CD4-positive, alpha-beta T cell (primary cell): ENCODE results near the gene TMA7. TPM values are rescaled to one million over a fixed set of nuclear protein-coding genes. Genes with fewer than 3 reads are reported as not detected.

Source experiments
- ATAC-seq: fragments of 200-7000 bp; cut with Tn5 transposase; one replicate; pipeline ENCODE4 v1.10.0; 2022; ENCODE audit warnings: mild to moderate bottlenecking; ENCODE audit not compliant: poor library complexity
- CTCF ChIA-PET: fragments of 350-600 bp; sonication (Branson Sonifier 250); formaldehyde crosslinking; loops from one replicate; lab custom pipeline; 2021; ENCODE audit warnings: antibody characterized with exemption, inconsistent platforms; lab: Charles Lee
- POLR2A ChIA-PET: fragments of 350-600 bp; sonication (Branson Sonifier 250); formaldehyde crosslinking; loops from one replicate; lab custom pipeline; 2021; ENCODE audit warnings: antibody characterized with exemption, inconsistent platforms; lab: Charles Lee
- DNase-seq, 14 experiments: peaks; one replicate each; pipeline ENCODE4 v3.0.0-alpha.2; 2013 to 2020; ENCODE audit warnings: mixed read lengths in 2 of 14
- H3K27ac ChIP-seq, 2 donors: one replicate each; pipeline versions ENCODE4 v1.5.1 to v1.7.0; 2013; ENCODE audit warnings: low read length in 2 of 2, low read depth in 1 of 2, mild to moderate bottlenecking in 1 of 2
- H3K27me3 ChIP-seq, 2 experiments: 1 replicate in 1 of 2; 2 replicates in 1 of 2; pipeline versions ENCODE4 v1.6.1 to v1.7.0; 2013; ENCODE audit warnings: low read length in 2 of 2, control low read depth in 1 of 2, mild to moderate bottlenecking in 1 of 2, moderate library complexity in 1 of 2; ENCODE audit not compliant: insufficient read depth in 2 of 2, control insufficient read depth in 1 of 2
- H3K36me3 ChIP-seq: one replicate; pipeline ENCODE4 v1.6.1; 2013; ENCODE audit warnings: low read length, control low read depth; ENCODE audit not compliant: insufficient read depth
- H3K4me1 ChIP-seq: one replicate; pipeline ENCODE4 v1.6.1; 2013; ENCODE audit warnings: low read length, control low read depth; ENCODE audit not compliant: insufficient read depth
- H3K4me3 ChIP-seq: one replicate; pipeline ENCODE4 v1.5.1; 2013; ENCODE audit warnings: mild to moderate bottlenecking, low read length, moderate library complexity
- H3K9me3 ChIP-seq, 2 experiments: 1 replicate in 1 of 2; 2 replicates in 1 of 2; pipeline versions ENCODE4 v1.6.1 to v1.7.0; 2013; ENCODE audit warnings: low read length in 2 of 2, mild to moderate bottlenecking in 2 of 2, control low read depth in 1 of 2, moderate library complexity in 1 of 2; ENCODE audit not compliant: control insufficient read depth in 1 of 2, insufficient read depth in 1 of 2
- H3K27ac Mint-ChIP-seq: one replicate; pipeline ENCODE4 v1.8.0; 2020; ENCODE audit warnings: mixed read lengths
- H3K27me3 Mint-ChIP-seq: one replicate; pipeline ENCODE4 v1.8.0; 2021; ENCODE audit warnings: mixed read lengths
- H3K36me3 Mint-ChIP-seq: one replicate; pipeline ENCODE4 v1.8.0; 2021; ENCODE audit warnings: low read depth, mixed read lengths
- H3K4me1 Mint-ChIP-seq: one replicate; pipeline ENCODE4 v1.8.0; 2021; ENCODE audit warnings: low read depth, mixed read lengths
- H3K4me3 Mint-ChIP-seq: one replicate; pipeline ENCODE4 v1.8.0; 2020; ENCODE audit warnings: mild to moderate bottlenecking, mixed read lengths
- H3K9me3 Mint-ChIP-seq: one replicate; pipeline ENCODE4 v1.8.0; 2020; ENCODE audit warnings: mixed read lengths
- intact Hi-C, 2 experiments: fragments of 100-400 bp; cut with DNase I in 1 of 2; cut with micrococcal nuclease in 1 of 2; formaldehyde crosslinking; loops; one replicate each; pipeline versions ENCODE4 v1.15.1 to v1.9.0; 2023 to 2025; cut with DNase I, micrococcal nuclease
- total RNA-seq, 174 experiments: library from RNA in 2 of 174; stranded (reverse) in 2 of 174; gene quantifications; one replicate each; pipeline ENCODE4 v1.2.3 and lab custom pipeline; 2021 to 2026
- TF ChIP-seq, protein P1 (sequence below): fragments of 200-600 bp; IDR thresholded peaks from one replicate; pipeline ENCODE4 v1.8.0; 2022; ENCODE audit warnings: antibody characterized with exemption, mild to moderate bottlenecking

Gene TMA7
- total RNA-seq, 2 experiments from 2014 or later: 289 to 297 TPM

DNA sequence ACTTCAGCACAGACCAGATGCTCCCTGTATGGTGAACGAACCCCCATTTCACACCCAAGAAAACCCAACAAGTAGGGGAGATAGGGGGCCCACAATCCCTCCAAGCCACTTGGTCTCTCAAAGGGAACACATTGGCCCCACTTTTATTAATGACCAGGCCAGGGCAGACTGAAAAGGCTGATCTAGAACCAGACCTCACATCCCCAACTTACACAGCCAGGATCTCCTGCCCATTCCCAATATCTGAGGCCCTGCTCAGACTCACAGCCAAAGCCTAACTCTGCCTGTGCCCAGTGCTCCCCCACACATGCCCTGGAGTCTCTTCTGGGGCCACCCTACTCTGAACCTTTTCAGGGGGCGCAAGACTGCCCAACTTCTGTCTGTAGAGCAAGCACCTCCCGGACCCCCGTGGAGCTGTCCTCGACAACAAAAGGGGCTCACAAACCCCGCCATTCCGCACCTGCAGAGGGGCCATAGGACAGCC is 11.9 kb upstream of the TMA7 start:
- H3K36me3 Mint-ChIP-seq: peaks cover 10% of the 10 kb centered on the region
- POLR2A ChIA-PET: interaction anchor here (3.1 kb wide), 1 partner anchor 12 kb away, joined by 19 read pairs; the partner anchor contains the start of genes CCDC51 and TMA7
- no peaks in the 10 kb centered on the region for H3K27me3 Mint-ChIP-seq
- Histone ChIP-seq H3K4me1 (peaks cover 17% of the 10 kb centered on the region), H3K36me3 (peaks cover 9% of the 10 kb centered on the region), H3K4me3 (no peak overlapping the region), H3K27ac (no peak overlapping the region), H3K27me3 (no peaks in the 10 kb centered on the region), H3K9me3 (no peaks in the 10 kb centered on the region)
- CTCF ChIA-PET: interaction anchor here (0.5 kb wide), 1 partner anchor 939 kb away, joined by 3 read pairs; no protein-coding TSS in a partner anchor
- TF ChIP-seq, protein P1, sequence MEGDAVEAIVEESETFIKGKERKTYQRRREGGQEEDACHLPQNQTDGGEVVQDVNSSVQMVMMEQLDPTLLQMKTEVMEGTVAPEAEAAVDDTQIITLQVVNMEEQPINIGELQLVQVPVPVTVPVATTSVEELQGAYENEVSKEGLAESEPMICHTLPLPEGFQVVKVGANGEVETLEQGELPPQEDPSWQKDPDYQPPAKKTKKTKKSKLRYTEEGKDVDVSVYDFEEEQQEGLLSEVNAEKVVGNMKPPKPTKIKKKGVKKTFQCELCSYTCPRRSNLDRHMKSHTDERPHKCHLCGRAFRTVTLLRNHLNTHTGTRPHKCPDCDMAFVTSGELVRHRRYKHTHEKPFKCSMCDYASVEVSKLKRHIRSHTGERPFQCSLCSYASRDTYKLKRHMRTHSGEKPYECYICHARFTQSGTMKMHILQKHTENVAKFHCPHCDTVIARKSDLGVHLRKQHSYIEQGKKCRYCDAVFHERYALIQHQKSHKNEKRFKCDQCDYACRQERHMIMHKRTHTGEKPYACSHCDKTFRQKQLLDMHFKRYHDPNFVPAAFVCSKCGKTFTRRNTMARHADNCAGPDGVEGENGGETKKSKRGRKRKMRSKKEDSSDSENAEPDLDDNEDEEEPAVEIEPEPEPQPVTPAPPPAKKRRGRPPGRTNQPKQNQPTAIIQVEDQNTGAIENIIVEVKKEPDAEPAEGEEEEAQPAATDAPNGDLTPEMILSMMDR: no peak
- no peaks in the 10 kb centered on the region for H3K9me3 Mint-ChIP-seq
- ATAC-seq (no peak), DNase-seq (no peak)
- intact Hi-C loops: no loop called here
- H3K27ac Mint-ChIP-seq: no peak overlapping the region
- H3K4me3 Mint-ChIP-seq: peak overlapping the region; percentile 79
- peaks cover 15% of the 10 kb centered on the region for H3K4me1 Mint-ChIP-seq

- peak overlapping the region; percentile 79 for H3K4me3 Mint-ChIP-seq
- CTCF ChIA-PET: interaction anchor here (0.5 kb wide), 1 partner anchor 938 kb away, joined by 3 read pairs; no protein-coding TSS in a partner anchor
- intact Hi-C loops: no loop called here
- peaks cover 15% of the 10 kb centered on the region for H3K36me3 ChIP-seq
- H3K9me3 Mint-ChIP-seq: no peaks in the 10 kb centered on the region
- H3K4me1 ChIP-seq: peaks cover 17% of the 10 kb centered on the region
- DNase-seq: peak in 1 of 14 experiments; percentile 12
- peak overlapping the region; percentile 41 for H3K4me3 ChIP-seq
- ATAC-seq: no peak
- H3K27me3 Mint-ChIP-seq: no peaks in the 10 kb centered on the region
- TF ChIP-seq, protein P1: no peak
- no peaks in the 10 kb centered on the region for H3K27me3 ChIP-seq
- H3K9me3 ChIP-seq: no peaks in the 10 kb centered on the region
- H3K27ac Mint-ChIP-seq: no peak overlapping the region
- POLR2A ChIA-PET: interaction anchor here (3.1 kb wide), 1 partner anchor 11 kb away, joined by 19 read pairs; the partner anchor contains the start of genes CCDC51 and TMA7
- H3K27ac ChIP-seq: no peak overlapping the region
- H3K4me1 Mint-ChIP-seq: peaks cover 15% of the 10 kb centered on the region
- H3K36me3 Mint-ChIP-seq: peaks cover 10% of the 10 kb centered on the region
Observed at GRCh38 chr3:48428572-48429316, 11.3 kb upstream of the TMA7 start.

- TF ChIP-seq, protein P1: no peak
- no peaks in the 10 kb centered on the region for H3K9me3 ChIP-seq
- ChIA-PET CTCF (no interaction called here), POLR2A (interaction anchor here (3.1 kb wide), 1 partner anchor 11 kb away, joined by 19 read pairs; the partner anchor contains the start of genes CCDC51 and TMA7)
- H3K4me1 ChIP-seq: peaks cover 20% of the 10 kb centered on the region
- Mint-ChIP-seq H3K4me1 (peaks cover 15% of the 10 kb centered on the region), H3K27ac (peak overlapping the region; percentile 49), H3K9me3 (no peaks in the 10 kb centered on the region), H3K27me3 (no peaks in the 10 kb centered on the region), H3K36me3 (peaks cover 10% of the 10 kb centered on the region), H3K4me3 (peak overlapping the region; percentile 87)
- intact Hi-C loops: no loop called here
- H3K27ac ChIP-seq: no peak overlapping the region
- ATAC-seq (peak; percentile 68), DNase-seq (peak; percentile 25 to 85 (median 55))
- H3K36me3 ChIP-seq: peaks cover 15% of the 10 kb centered on the region
- H3K4me3 ChIP-seq: peak overlapping the region; percentile 56
- no peaks in the 10 kb centered on the region for H3K27me3 ChIP-seq
Observed at GRCh38 chr3:48429317-48429959, 10.6 kb upstream of the TMA7 start.
